Thoracic aorta (tissue), 2 donors: ENCODE results near the gene METTL15. TPM values are rescaled to one million over a fixed set of nuclear protein-coding genes. Genes with fewer than 3 reads are reported as not detected.

Experiments
- total RNA-seq, 2 donors: library from RNA; depleted of rRNA; stranded (reverse); fragments of >200 nt; gene quantifications; one replicate each; pipeline versions ENCODE4 v1.1.0 to v1.2.3, GENCODE V29; 2016

Gene METTL15
- total RNA-seq, 2 donors from 2014 or later = 7.6 to 12.1 TPM

Other genes with a start within 250 kb of the METTL15 start
- gene KIF18A, start 232 bp upstream of the METTL15 start, total RNA-seq = under 1 TPM in 1 of 2 donors, not detected in 1; 0.28 TPM